ENCODE measurements around the gene HS6ST1. TPM values are rescaled to one million over a fixed set of nuclear protein-coding genes. Genes with fewer than 3 reads are reported as not detected.

Gene HS6ST1
- total and polyA plus RNA-seq, 2 donors (not counting 1 experiment from before 2014, with no cell fraction given), result 16.6 to 59.9 TPM

DNA sequence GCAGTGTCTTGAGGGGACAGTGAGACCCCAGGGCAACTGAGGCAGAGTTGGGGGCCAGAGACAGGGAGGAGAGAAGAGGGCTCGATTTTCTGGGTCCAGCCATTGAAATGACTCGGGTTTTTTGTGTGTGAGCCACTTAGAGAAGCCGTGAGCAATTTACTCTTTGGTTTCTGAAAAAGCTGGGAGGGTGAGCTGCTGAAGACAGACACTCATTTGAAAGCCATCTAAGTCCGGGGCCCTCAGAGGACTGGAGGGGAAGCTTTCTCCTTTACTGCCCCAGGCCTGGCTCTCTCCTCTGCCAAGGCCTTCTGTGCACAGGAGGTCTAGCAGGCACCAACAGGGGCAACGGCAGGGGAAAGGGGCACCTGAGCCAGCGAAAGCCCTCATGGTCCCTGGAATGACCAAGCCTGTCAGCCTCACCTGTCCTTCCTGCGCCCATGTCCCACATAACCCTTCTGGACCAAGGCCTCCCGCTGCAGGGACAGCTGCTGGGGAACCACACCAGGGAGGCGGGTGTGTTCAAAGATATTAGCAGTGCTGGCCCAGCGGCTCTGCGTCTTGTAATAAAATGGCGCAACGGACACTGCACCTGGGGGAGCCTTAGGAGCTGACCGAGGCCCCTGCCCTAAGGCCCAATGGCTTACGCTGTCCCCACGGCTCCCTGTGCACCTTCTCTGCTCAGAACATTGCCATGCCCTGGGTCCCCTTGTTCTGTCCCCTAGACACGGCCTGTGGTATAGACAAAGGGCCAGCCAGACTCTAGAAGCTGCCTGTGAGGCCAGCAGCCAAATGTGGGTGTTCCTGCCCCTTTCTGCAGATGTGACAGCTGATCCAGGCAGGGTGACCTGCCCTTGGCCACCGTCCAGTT lies 45.8 kb downstream of the HS6ST1 start:
- Histone ChIP-seq H2AFZ (ENCODE audit: low read length) (no peak overlapping the region), H4K20me1 (ENCODE audit: control insufficient read depth, extremely low read depth, insufficient read depth, low read length) (no peaks in the 10 kb centered on the region), H3K79me2 (ENCODE audit: control insufficient read depth, insufficient read depth, low read length) (no peaks in the 10 kb centered on the region), H3K4me3 (replicated peaks in 1 of 4; ENCODE audit: control extremely low read depth in 1 of 4, insufficient read depth in 1 of 4, low read depth in 3 of 4, low read length in 4 of 4) (no peak overlapping the region), H3K27ac (ENCODE audit: insufficient read depth, low read length) (no peak overlapping the region), H3K4me2 (ENCODE audit: extremely low read depth, insufficient read depth, low read length) (no peak overlapping the region), H3K36me3 (ENCODE audit: control insufficient read depth, insufficient read depth, low read length) (no peaks in the 10 kb centered on the region), H3K27me3 (ENCODE audit: control insufficient read depth, insufficient read depth, low read length) (no peaks in the 10 kb centered on the region), H3K9me3 (ENCODE audit: control insufficient read depth, insufficient read depth, low read depth, low read length) (no peaks in the 10 kb centered on the region), H3K4me1 (ENCODE audit: control insufficient read depth, extremely low read depth, insufficient read depth, low read length) (no peaks in the 10 kb centered on the region), H3K9ac (ENCODE audit: insufficient read depth, low read length) (no peak overlapping the region)
- no peak for TF ChIP-seq EZH2 (IDR thresholded peaks at IDR 0.05; ENCODE audit: low read length, missing control alignments)
- TF ChIP-seq, protein P1, sequence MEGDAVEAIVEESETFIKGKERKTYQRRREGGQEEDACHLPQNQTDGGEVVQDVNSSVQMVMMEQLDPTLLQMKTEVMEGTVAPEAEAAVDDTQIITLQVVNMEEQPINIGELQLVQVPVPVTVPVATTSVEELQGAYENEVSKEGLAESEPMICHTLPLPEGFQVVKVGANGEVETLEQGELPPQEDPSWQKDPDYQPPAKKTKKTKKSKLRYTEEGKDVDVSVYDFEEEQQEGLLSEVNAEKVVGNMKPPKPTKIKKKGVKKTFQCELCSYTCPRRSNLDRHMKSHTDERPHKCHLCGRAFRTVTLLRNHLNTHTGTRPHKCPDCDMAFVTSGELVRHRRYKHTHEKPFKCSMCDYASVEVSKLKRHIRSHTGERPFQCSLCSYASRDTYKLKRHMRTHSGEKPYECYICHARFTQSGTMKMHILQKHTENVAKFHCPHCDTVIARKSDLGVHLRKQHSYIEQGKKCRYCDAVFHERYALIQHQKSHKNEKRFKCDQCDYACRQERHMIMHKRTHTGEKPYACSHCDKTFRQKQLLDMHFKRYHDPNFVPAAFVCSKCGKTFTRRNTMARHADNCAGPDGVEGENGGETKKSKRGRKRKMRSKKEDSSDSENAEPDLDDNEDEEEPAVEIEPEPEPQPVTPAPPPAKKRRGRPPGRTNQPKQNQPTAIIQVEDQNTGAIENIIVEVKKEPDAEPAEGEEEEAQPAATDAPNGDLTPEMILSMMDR (conservative IDR thresholded peaks at IDR 0.05 in 1 of 2, IDR thresholded peaks at IDR 0.05 in 1 of 2; ENCODE audit: low read depth in 1 of 2, low read length in 2 of 2), result no peak
- DNase-seq (ENCODE audit: low read depth in 2 of 2), result no peak

DNA sequence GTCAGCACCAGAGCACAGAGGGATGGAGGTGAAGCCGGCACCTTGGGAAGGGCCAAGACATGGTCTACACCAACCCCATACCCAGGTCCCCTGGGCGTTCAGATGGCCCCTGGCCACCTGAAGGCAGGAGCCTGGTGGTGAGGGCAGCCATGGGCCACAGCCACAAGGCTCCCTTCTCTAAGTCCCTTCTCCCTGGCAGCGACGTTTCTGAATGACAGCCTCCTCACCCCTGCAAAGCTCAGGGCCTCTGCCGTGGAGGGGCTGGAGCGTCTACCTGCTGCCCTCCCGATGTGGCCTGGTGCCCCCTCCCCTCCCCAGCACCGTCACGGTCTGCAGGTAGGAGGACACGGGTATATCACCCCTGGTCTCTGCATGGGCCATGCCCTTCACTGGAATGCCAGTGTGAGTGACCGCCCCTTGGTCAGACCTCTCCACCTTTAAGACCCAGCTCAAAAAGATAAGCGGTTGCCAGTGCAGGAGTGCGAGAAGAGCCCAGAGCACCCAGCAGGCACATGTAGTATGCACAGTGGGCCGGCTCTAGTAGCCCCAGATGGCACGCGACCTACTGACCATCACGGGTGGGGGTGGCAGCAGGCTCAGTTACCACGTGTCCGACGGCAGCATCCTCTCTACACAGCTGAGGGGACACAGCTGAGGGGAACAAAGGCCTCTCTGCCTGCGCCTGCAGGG lies 46.6 kb downstream of the HS6ST1 start:
- Histone ChIP-seq H3K27me3 (ENCODE audit: control insufficient read depth, insufficient read depth, low read length) (no peaks in the 10 kb centered on the region), H2AFZ (ENCODE audit: low read length) (no peak overlapping the region), H4K20me1 (ENCODE audit: control insufficient read depth, extremely low read depth, insufficient read depth, low read length) (no peaks in the 10 kb centered on the region), H3K4me1 (ENCODE audit: control insufficient read depth, extremely low read depth, insufficient read depth, low read length) (no peaks in the 10 kb centered on the region), H3K9ac (ENCODE audit: insufficient read depth, low read length) (no peak overlapping the region), H3K36me3 (ENCODE audit: control insufficient read depth, insufficient read depth, low read length) (no peaks in the 10 kb centered on the region), H3K4me3 (replicated peaks in 1 of 4; ENCODE audit: control extremely low read depth in 1 of 4, insufficient read depth in 1 of 4, low read depth in 3 of 4, low read length in 4 of 4) (no peak overlapping the region), H3K27ac (ENCODE audit: insufficient read depth, low read length) (no peak overlapping the region), H3K79me2 (ENCODE audit: control insufficient read depth, insufficient read depth, low read length) (no peaks in the 10 kb centered on the region), H3K4me2 (ENCODE audit: extremely low read depth, insufficient read depth, low read length) (no peak overlapping the region), H3K9me3 (ENCODE audit: control insufficient read depth, insufficient read depth, low read depth, low read length) (no peaks in the 10 kb centered on the region)
- no peak for DNase-seq (ENCODE audit: low read depth in 2 of 2)
- TF ChIP-seq, protein P1 (conservative IDR thresholded peaks at IDR 0.05 in 1 of 2, IDR thresholded peaks at IDR 0.05 in 1 of 2; ENCODE audit: low read depth in 1 of 2, low read length in 2 of 2), result no peak
- no peak for TF ChIP-seq EZH2 (IDR thresholded peaks at IDR 0.05; ENCODE audit: low read length, missing control alignments)

DNA sequence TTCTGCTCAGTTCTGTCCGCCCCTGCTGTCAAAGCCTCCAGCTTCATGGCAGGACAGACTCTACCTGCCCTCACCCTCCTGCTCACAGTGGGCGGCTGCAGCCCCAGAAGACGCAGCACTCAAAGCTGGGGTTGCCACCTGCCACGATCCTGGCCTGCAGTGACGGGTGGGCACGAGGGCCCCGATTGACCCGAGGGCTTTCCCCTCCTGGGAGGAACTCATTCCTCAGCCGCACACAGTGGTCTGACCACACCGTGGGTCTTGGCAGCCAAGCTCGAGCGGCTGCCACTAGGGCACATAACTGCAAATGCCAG lies 47.1 kb downstream of the HS6ST1 start:
- Histone ChIP-seq H3K36me3 (ENCODE audit: control insufficient read depth, insufficient read depth, low read length) (no peaks in the 10 kb centered on the region), H3K27ac (ENCODE audit: insufficient read depth, low read length) (no peak overlapping the region), H3K27me3 (ENCODE audit: control insufficient read depth, insufficient read depth, low read length) (no peaks in the 10 kb centered on the region), H2AFZ (ENCODE audit: low read length) (no peak overlapping the region), H4K20me1 (ENCODE audit: control insufficient read depth, extremely low read depth, insufficient read depth, low read length) (no peaks in the 10 kb centered on the region), H3K9me3 (ENCODE audit: control insufficient read depth, insufficient read depth, low read depth, low read length) (no peaks in the 10 kb centered on the region), H3K4me3 (replicated peaks in 1 of 4; ENCODE audit: control extremely low read depth in 1 of 4, insufficient read depth in 1 of 4, low read depth in 3 of 4, low read length in 4 of 4) (no peak overlapping the region), H3K4me1 (ENCODE audit: control insufficient read depth, extremely low read depth, insufficient read depth, low read length) (no peaks in the 10 kb centered on the region), H3K79me2 (ENCODE audit: control insufficient read depth, insufficient read depth, low read length) (no peaks in the 10 kb centered on the region), H3K9ac (ENCODE audit: insufficient read depth, low read length) (no peak overlapping the region), H3K4me2 (ENCODE audit: extremely low read depth, insufficient read depth, low read length) (no peak overlapping the region)
- no peak for DNase-seq (ENCODE audit: low read depth in 2 of 2)
- TF ChIP-seq, protein P1 (conservative IDR thresholded peaks at IDR 0.05 in 1 of 2, IDR thresholded peaks at IDR 0.05 in 1 of 2; ENCODE audit: low read depth in 1 of 2, low read length in 2 of 2), result no peak
- TF ChIP-seq EZH2 (IDR thresholded peaks at IDR 0.05; ENCODE audit: low read length, missing control alignments), result no peak
